ENCODE measurements around the gene NOD1.
"Not testable (repeated sequence)": the region's sequence is repeated elsewhere in the genome, so short reads cannot be mapped to it uniquely, and the experiment has no call there.

NOD1 gene

DNA sequence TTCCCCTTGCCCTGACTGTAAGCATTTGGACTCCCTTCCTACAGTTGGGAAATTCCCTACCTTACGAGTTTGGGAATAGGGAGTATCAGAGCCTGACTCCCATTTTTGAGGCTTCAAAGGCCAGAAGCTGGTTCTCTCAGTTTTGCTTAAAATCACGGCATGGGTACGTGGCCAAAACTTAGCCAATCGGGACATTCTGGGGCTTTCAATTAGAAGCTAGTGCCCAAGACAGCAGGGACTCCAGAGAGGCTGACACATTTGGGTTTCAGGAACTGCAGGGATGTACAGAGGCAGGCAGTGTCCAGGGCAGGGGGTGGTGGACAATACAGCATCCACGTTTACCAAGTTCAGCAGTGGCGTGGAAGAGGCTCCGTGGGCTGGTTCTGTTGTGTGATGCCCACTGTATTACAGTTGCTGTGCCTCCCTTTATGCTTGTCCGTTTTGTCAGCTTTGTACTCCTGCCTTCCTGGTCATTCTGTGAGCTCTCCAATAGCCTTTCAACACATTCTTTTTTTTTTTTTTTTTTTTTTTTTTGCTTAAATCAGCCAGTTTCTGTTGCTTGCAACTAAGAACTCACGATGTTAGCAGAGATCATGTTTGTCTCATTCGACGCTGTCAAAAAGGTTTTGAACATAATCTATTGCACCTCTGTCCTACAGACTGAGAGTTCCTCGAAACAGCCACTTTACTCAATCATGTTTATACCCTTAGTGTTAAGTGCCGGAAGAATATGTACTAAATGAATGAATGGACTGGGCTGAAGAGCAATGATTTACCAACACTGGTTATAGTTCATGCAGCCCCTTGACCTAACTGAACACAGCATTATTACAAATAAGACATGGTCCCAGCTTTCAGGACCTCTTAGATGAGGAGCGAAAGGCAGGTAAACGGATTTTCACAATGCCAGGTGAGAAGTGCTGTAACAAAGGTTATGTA lies 25.0 kb upstream of the NOD1 start:
- Histone ChIP-seq H3K4me3 (ENCODE audit: low read length) (peak overlapping the region; percentile 91), H3K9ac (ENCODE audit: low read length) (peak overlapping the region; percentile 94), H3K27me3 (replicated peaks; ENCODE audit: control insufficient read depth, insufficient read depth, low read length) (no peaks in the 10 kb centered on the region), H3K36me3 (ENCODE audit: control insufficient read depth, insufficient read depth, low read length, severe bottlenecking) (peaks cover 6% of the 10 kb centered on the region), H3K9me3 (ENCODE audit: control insufficient read depth, low read length) (no peaks in the 10 kb centered on the region), H3K4me1 (ENCODE audit: control insufficient read depth, insufficient read depth, low read length) (peaks cover 22% of the 10 kb centered on the region)
- DNase-seq (ENCODE audit: low read depth): peak; percentile 8

DNA sequence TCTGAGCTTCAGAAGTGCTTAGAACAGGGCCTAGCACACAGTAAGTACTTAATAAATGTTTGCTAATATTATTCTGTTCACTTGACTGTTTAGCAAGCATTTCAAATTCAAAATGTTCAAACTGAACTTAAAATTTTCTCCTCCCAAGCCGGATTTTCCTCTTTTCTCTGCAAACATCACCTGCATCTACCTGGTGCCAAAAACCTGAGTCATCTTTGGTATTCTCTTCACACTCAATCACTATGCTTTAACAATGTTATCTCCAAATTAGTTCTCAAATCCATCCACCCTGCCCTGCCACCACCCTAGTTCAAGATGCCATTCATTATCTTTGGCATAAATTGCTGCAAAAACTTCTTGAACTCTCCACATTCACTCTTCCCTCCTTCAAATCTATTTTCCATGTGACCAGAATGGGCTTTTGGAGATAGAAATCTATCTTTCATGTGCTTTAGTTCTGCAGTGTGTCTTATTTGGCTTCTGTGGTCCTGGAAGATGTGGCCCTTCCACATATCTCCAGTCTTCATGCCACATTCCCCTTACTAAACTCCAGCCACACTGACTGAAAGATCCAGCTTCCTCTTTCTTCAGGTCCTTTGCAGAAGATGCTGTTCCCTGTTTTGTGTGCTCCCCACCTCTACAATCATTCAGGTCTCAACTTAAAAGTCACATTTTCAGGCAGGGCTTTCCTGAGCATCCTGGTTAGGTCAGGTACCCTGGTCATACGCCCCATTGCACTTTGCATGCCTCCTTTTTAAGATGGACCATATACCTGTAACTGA lies 24.1 kb upstream of the NOD1 start:
- Histone ChIP-seq H3K9me3 (ENCODE audit: control insufficient read depth, low read length) (no peaks in the 10 kb centered on the region), H3K9ac (ENCODE audit: low read length) (peak overlapping the region; percentile 94), H3K27me3 (replicated peaks; ENCODE audit: control insufficient read depth, insufficient read depth, low read length) (no peaks in the 10 kb centered on the region), H3K4me1 (ENCODE audit: control insufficient read depth, insufficient read depth, low read length) (peaks cover 22% of the 10 kb centered on the region), H3K4me3 (ENCODE audit: low read length) (peak overlapping the region; percentile 91), H3K36me3 (ENCODE audit: control insufficient read depth, insufficient read depth, low read length, severe bottlenecking) (peaks cover 7% of the 10 kb centered on the region)
- no peak for DNase-seq (ENCODE audit: low read depth)

DNA sequence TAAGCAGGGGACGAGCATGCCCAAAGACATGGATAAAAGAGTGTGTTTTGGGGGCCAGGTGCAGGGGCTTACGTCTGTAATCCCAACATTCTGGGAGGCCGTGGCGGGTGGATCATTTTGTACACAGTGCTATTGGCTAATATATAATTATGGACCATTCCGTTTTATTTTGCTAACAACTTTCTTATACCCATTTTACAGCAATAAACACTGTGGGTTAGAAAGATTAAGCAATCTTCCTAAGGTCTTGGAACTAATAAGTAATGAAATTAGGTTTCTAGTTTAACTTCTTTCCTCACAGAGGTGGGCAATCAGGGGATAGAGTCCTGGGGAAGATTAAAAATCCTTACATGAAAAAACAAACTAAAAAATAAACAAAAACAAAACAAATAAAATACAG lies 22.7 kb upstream of the NOD1 start:
- H3K4me3 ChIP-seq (ENCODE audit: low read length): no peak overlapping the region
- H3K9me3 ChIP-seq (ENCODE audit: control insufficient read depth, low read length): no peaks in the 10 kb centered on the region
- H3K27me3 ChIP-seq (replicated peaks; ENCODE audit: control insufficient read depth, insufficient read depth, low read length): no peaks in the 10 kb centered on the region
- DNase-seq (ENCODE audit: low read depth): no peak
- H3K4me1 ChIP-seq (ENCODE audit: control insufficient read depth, insufficient read depth, low read length): peaks cover 22% of the 10 kb centered on the region
- no peak overlapping the region for H3K9ac ChIP-seq (ENCODE audit: low read length)
- H3K36me3 ChIP-seq (ENCODE audit: control insufficient read depth, insufficient read depth, low read length, severe bottlenecking): peaks cover 20% of the 10 kb centered on the region

DNA sequence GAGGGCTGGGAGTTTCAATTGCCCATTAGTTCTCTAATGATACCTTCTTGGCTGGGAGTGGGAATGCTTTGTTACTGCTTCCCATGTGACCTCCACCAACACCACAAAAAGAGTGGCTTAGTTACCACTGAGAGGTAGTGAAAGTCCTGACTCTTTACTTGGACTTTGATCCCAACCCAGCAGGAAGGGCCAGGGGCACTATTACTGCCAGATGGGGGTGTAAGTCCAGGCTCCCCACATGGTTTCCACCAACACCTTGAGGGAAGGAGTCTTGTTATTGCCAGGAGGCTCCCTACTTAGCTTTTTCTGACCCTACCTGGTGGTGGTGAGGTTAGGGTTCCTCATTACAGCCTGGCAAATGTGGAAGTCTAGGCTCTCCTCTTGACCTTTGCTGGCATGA lies 14.6 kb upstream of the NOD1 start:
- Histone ChIP-seq H3K4me1 (ENCODE audit: control insufficient read depth, insufficient read depth, low read length) (no peaks in the 10 kb centered on the region), H3K4me3 (ENCODE audit: low read length) (no peak overlapping the region), H3K9me3 (ENCODE audit: control insufficient read depth, low read length) (peaks cover 17% of the 10 kb centered on the region), H3K36me3 (ENCODE audit: control insufficient read depth, insufficient read depth, low read length, severe bottlenecking) (peaks cover 27% of the 10 kb centered on the region), H3K27me3 (replicated peaks; ENCODE audit: control insufficient read depth, insufficient read depth, low read length) (no peaks in the 10 kb centered on the region), H3K9ac (ENCODE audit: low read length) (no peak overlapping the region)
- no peak for DNase-seq (ENCODE audit: low read depth)

DNA sequence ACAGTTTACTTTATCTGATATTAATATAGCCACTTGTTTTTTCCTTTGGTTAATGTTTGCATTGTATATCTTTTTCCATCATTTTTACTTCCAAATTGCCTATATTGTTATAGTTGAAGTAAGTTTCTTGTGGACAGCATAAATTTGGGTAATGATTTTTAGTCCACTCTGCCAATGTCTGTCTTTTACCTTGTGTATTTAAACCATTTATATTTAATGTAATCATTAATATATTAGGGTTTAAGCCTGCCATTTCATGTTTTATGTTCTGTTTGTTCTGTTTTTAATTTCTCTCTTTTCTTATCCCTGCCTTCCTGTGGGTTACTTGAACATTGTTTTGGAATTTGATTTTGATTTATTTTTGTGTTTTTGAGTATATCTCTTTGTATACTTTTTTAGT lies 12.8 kb upstream of the NOD1 start:
- no peak for DNase-seq (ENCODE audit: low read depth)
- H3K4me1 ChIP-seq (ENCODE audit: control insufficient read depth, insufficient read depth, low read length): no peaks in the 10 kb centered on the region
- no peak overlapping the region for H3K9ac ChIP-seq (ENCODE audit: low read length)
- no peak overlapping the region for H3K4me3 ChIP-seq (ENCODE audit: low read length)
- H3K9me3 ChIP-seq (ENCODE audit: control insufficient read depth, low read length): peaks cover 17% of the 10 kb centered on the region
- H3K27me3 ChIP-seq (replicated peaks; ENCODE audit: control insufficient read depth, insufficient read depth, low read length): no peaks in the 10 kb centered on the region
- H3K36me3 ChIP-seq (ENCODE audit: control insufficient read depth, insufficient read depth, low read length, severe bottlenecking): peaks cover 15% of the 10 kb centered on the region

DNA sequence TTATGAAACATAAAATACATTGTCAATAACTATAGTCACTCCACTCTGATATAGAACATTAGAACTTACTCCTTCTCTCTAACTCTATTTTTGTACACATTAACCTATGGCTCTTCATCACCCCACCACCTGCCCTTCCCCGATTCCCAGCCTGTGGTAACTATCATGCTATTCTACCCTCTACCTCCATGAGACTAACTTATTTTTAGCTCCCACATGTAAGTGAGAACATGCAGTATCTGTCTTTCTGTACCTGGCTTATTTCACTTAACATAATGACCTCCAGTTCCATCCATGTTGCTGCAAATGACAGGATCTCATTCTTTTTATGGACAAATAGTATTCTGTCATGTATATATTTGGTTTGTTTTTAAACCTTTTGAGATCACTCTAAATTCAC lies 8.8 kb upstream of the NOD1 start:
- H3K4me3 ChIP-seq (ENCODE audit: low read length): no peak overlapping the region
- no peak for DNase-seq (ENCODE audit: low read depth)
- H3K4me1 ChIP-seq (ENCODE audit: control insufficient read depth, insufficient read depth, low read length): peaks cover 7% of the 10 kb centered on the region

GRCh38 chr7:30485667-30486066 lies 7.1 kb upstream of the NOD1 start:
- no peaks in the 10 kb centered on the region for H3K27me3 ChIP-seq (replicated peaks; ENCODE audit: control insufficient read depth, insufficient read depth, low read length)
- H3K36me3 ChIP-seq (ENCODE audit: control insufficient read depth, insufficient read depth, low read length, severe bottlenecking): no peaks in the 10 kb centered on the region
- no peak for DNase-seq (ENCODE audit: low read depth)
- no peak overlapping the region for H3K4me3 ChIP-seq (ENCODE audit: low read length)
- no peaks in the 10 kb centered on the region for H3K9me3 ChIP-seq (ENCODE audit: control insufficient read depth, low read length)
- H3K9ac ChIP-seq (ENCODE audit: low read length): no peak overlapping the region
- peaks cover 7% of the 10 kb centered on the region for H3K4me1 ChIP-seq (ENCODE audit: control insufficient read depth, insufficient read depth, low read length)

More for the DNA sequence above, 8.8 kb upstream of the NOD1 start:
- H3K9ac ChIP-seq (ENCODE audit: low read length): no peak overlapping the region
- H3K9me3 ChIP-seq (ENCODE audit: control insufficient read depth, low read length): peaks cover 16% of the 10 kb centered on the region
- H3K27me3 ChIP-seq (replicated peaks; ENCODE audit: control insufficient read depth, insufficient read depth, low read length): no peaks in the 10 kb centered on the region
- H3K36me3 ChIP-seq (ENCODE audit: control insufficient read depth, insufficient read depth, low read length, severe bottlenecking): no peaks in the 10 kb centered on the region

- not testable (repeated sequence) for H3K4me3 ChIP-seq (ENCODE audit: low read length)
Observed at GRCh38 chr7:30481416-30481815, 2.8 kb upstream of the NOD1 start.

GRCh38 chr7:30479202-30480120 lies 877 bp upstream of the NOD1 start:
- DNase-seq (ENCODE audit: low read depth): peak; percentile 72
- no peaks in the 10 kb centered on the region for H3K27me3 ChIP-seq (replicated peaks; ENCODE audit: control insufficient read depth, insufficient read depth, low read length)
- H3K4me3 ChIP-seq (ENCODE audit: low read length): peak overlapping the region; percentile 93

More at GRCh38 chr7:30481416-30481815, 2.8 kb upstream of the NOD1 start:
- H3K9ac ChIP-seq (ENCODE audit: low read length); H3K9me3 ChIP-seq (ENCODE audit: control insufficient read depth, low read length); H3K36me3 ChIP-seq (ENCODE audit: control insufficient read depth, insufficient read depth, low read length, severe bottlenecking); DNase-seq (ENCODE audit: low read depth); H3K27me3 ChIP-seq (replicated peaks; ENCODE audit: control insufficient read depth, insufficient read depth, low read length): not testable (repeated sequence)
- H3K4me1 ChIP-seq (ENCODE audit: control insufficient read depth, insufficient read depth, low read length): peaks cover 23% of the 10 kb centered on the region

DNA sequence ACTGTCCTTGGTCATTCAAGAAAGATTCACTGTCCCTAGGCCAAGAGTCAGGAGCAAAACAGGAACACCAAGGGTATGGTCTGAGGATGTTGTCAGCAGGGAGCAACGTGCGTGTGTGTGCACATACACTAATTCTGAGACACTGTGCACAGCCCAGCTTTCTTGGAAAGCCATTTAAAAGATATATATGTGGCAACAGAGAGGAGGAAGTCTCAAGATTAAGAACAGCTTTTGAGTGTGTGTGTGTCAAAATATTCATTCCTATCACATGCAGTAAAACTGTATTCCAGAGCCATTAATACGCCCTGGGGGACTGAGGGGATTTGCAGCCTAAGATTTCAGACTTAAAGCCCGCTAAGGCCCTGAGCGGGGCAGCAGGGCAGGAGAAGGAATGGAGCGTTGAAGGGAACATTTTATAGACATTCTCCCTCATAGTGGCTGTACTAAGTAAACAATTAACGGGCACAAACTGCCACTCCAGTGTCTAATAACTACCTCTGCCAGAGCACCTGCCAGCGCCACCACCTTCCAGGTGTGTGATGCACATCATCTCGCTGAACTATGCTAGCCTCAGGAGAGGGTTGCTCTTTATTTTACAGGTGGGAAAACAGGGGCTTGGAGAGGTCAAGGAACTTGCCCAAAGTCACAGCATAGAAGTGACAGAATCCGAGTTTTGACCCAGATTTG lies 2.0 kb downstream of the NOD1 start:
- no peaks in the 10 kb centered on the region for H3K27me3 ChIP-seq (replicated peaks; ENCODE audit: control insufficient read depth, insufficient read depth, low read length)
- H3K9ac ChIP-seq (ENCODE audit: low read length): peak overlapping the region; percentile 81
- peaks cover 63% of the 10 kb centered on the region for H3K4me1 ChIP-seq (ENCODE audit: control insufficient read depth, insufficient read depth, low read length)
- no peaks in the 10 kb centered on the region for H3K36me3 ChIP-seq (ENCODE audit: control insufficient read depth, insufficient read depth, low read length, severe bottlenecking)
- no peak for DNase-seq (ENCODE audit: low read depth)
- H3K9me3 ChIP-seq (ENCODE audit: control insufficient read depth, low read length): no peaks in the 10 kb centered on the region
- H3K4me3 ChIP-seq (ENCODE audit: low read length): peak overlapping the region; percentile 93

More at GRCh38 chr7:30479202-30480120, 877 bp upstream of the NOD1 start:
- Histone ChIP-seq H3K4me1 (ENCODE audit: control insufficient read depth, insufficient read depth, low read length) (peaks cover 38% of the 10 kb centered on the region), H3K9ac (ENCODE audit: low read length) (peak overlapping the region; percentile 81), H3K36me3 (ENCODE audit: control insufficient read depth, insufficient read depth, low read length, severe bottlenecking) (no peaks in the 10 kb centered on the region), H3K9me3 (ENCODE audit: control insufficient read depth, low read length) (no peaks in the 10 kb centered on the region)
